Endothelial cell of umbilical vein (primary cell): ENCODE measurements around the gene FNBP1L. TPM values are rescaled to one million over a fixed set of nuclear protein-coding genes. Genes with fewer than 3 reads are reported as not detected.
A peak's percentile ranks its signal among the peaks of the same experiment; 100 is the strongest.

Experiments used
- BruUV-seq: library from RNA; stranded (reverse); fragments of 400-500 nt; replicated peaks from 2 replicates; lab custom pipeline; 2021; lab: Mats Ljungman, UMichigan
- CTCF ChIA-PET: fragments of 300-600, 350-600 bp; sonication (Branson Sonifier 250); formaldehyde crosslinking; loops from one replicate; lab custom pipeline; 2021; ENCODE audit warnings: antibody characterized with exemption, inconsistent platforms; lab: Charles Lee
- POLR2A ChIA-PET: fragments of 300-600, 350-600 bp; sonication (Branson Sonifier 250); formaldehyde crosslinking; loops from one replicate; lab custom pipeline; 2021; ENCODE audit warnings: antibody characterized with exemption, inconsistent platforms; lab: Charles Lee
- DNase-seq: peaks from one replicate; pipeline ENCODE4 v3.0.0-alpha.2; 2011; ENCODE audit warnings: low read depth, low spot score
- FAIRE-seq: peaks from 2 replicates; lab custom pipeline; 2011; peaks lifted over from hg19 to GRCh38; lab: Jason Lieb, UNC
- H2AFZ ChIP-seq: 2 replicates; pipeline ENCODE4 v1.6.0; 2012; ENCODE audit warnings: low read depth, low read length, control low read depth, inconsistent platforms
- H3K27ac ChIP-seq: 2 replicates; pipeline ENCODE4 v1.5.1; 2011; ENCODE audit warnings: low read depth, mild to moderate bottlenecking, control low read depth, low read length, moderate library complexity; ENCODE audit not compliant: insufficient read depth
- H3K27me3 ChIP-seq, 2 experiments: 2 replicates each; pipeline versions ENCODE4 v1.6.0 to v1.6.1; 2011; ENCODE audit warnings: low read length in 2 of 2, mixed read lengths in 1 of 2; ENCODE audit not compliant: control insufficient read depth in 2 of 2, insufficient read depth in 2 of 2
- H3K36me3 ChIP-seq, 2 experiments: 2 replicates in 1 of 2; 3 replicates in 1 of 2; pipeline ENCODE4 v1.5.1; 2011; ENCODE audit warnings: low read length in 2 of 2, mild to moderate bottlenecking in 1 of 2, moderate library complexity in 1 of 2; ENCODE audit not compliant: control insufficient read depth in 2 of 2, insufficient read depth in 2 of 2; ENCODE audit errors: extremely low read depth in 1 of 2
- H3K4me1 ChIP-seq: 3 replicates; pipeline ENCODE4 v1.5.1; 2011; ENCODE audit warnings: mild to moderate bottlenecking, low read length; ENCODE audit not compliant: control insufficient read depth, insufficient read depth; ENCODE audit errors: extremely low read depth
- H3K4me2 ChIP-seq: 2 replicates; pipeline ENCODE4 v1.6.1; 2011; ENCODE audit warnings: low read length, control low read depth, mixed read lengths; ENCODE audit not compliant: insufficient read depth
- H3K4me3 ChIP-seq, 3 experiments: fragments of 200-600 bp in 1 of 3; sonication (generic), shearing (Covaris generic) in 1 of 3; replicated peaks in 1 of 3; 2 replicates each; pipeline ENCODE4 v1.5.1; 2011 to 2016; ENCODE audit warnings: control low read depth in 3 of 3, low read length in 3 of 3, mild to moderate bottlenecking in 2 of 3, inconsistent platforms in 1 of 3, low read depth in 1 of 3, moderate library complexity in 1 of 3; ENCODE audit not compliant: insufficient read depth in 1 of 3
- H3K79me2 ChIP-seq: 2 replicates; pipeline ENCODE4 v1.6.0; 2012; ENCODE audit warnings: low read length, inconsistent platforms; ENCODE audit not compliant: control insufficient read depth, insufficient read depth
- H3K9ac ChIP-seq: replicated peaks from 2 replicates; pipeline ENCODE3; 2011; ENCODE audit warnings: low read length, control low read depth; ENCODE audit not compliant: insufficient read depth; ENCODE audit errors: extremely low read depth
- H3K9me1 ChIP-seq: replicated peaks from 3 replicates; pipeline ENCODE4 v1.6.0; 2011; ENCODE audit warnings: mild to moderate bottlenecking, low read length; ENCODE audit not compliant: control insufficient read depth, insufficient read depth; ENCODE audit errors: extremely low read depth
- H3K9me3 ChIP-seq: replicated peaks from 2 replicates; pipeline ENCODE4 v1.5.1; 2012; ENCODE audit warnings: low read length, inconsistent platforms; ENCODE audit not compliant: control insufficient read depth, insufficient read depth
- H4K20me1 ChIP-seq: replicated peaks from 2 replicates; pipeline ENCODE3; 2011; ENCODE audit warnings: mild to moderate bottlenecking, low read length; ENCODE audit not compliant: control insufficient read depth, insufficient read depth; ENCODE audit errors: extremely low read depth
- CTCF ChIP-seq, 2 donors: IDR thresholded peaks; 1 replicate in 1 of 2; 2 replicates in 1 of 2; pipeline ENCODE4 v1.5.1; 2011; ENCODE audit warnings: low read length in 2 of 2, mild to moderate bottlenecking in 2 of 2, moderate library complexity in 2 of 2, control low read depth in 1 of 2, inconsistent platforms in 1 of 2, low read depth in 1 of 2; ENCODE audit not compliant: insufficient read depth in 1 of 2; ENCODE audit errors: extremely low read depth in 1 of 2
- EZH2 ChIP-seq: IDR thresholded peaks from 2 replicates; pipeline ENCODE4 v1.6.1; 2012; ENCODE audit warnings: borderline replicate concordance, low read depth, mild to moderate bottlenecking, moderate library complexity, low read length, inconsistent platforms; ENCODE audit not compliant: severe bottlenecking
- FOS ChIP-seq: IDR thresholded peaks from 2 replicates; pipeline ENCODE4 v1.6.1; 2011; ENCODE audit warnings: mild to moderate bottlenecking, low read length, moderate library complexity, borderline replicate concordance; ENCODE audit not compliant: insufficient read depth
- GATA2 ChIP-seq: IDR thresholded peaks from 2 replicates; pipeline ENCODE4 v1.7.0; 2011; ENCODE audit warnings: low read depth, mild to moderate bottlenecking, moderate library complexity, mixed read lengths, low read length; ENCODE audit not compliant: insufficient read length, insufficient read depth
- JUN ChIP-seq: IDR thresholded peaks from 2 replicates; pipeline ENCODE4 v1.6.1; 2011; ENCODE audit warnings: borderline replicate concordance, low read depth; ENCODE audit not compliant: insufficient read length, insufficient read depth
- MAX ChIP-seq: IDR thresholded peaks from 2 replicates; pipeline ENCODE4 v1.6.1; 2011; ENCODE audit not compliant: insufficient read depth, insufficient read length
- MYC ChIP-seq: IDR thresholded peaks from one replicate; pipeline ENCODE4 v1.6.1; 2011; ENCODE audit warnings: mild to moderate bottlenecking, low read depth, low read length
- POLR2A ChIP-seq: IDR thresholded peaks from 2 replicates; pipeline ENCODE4 v1.6.1; 2012; ENCODE audit warnings: low read depth, mild to moderate bottlenecking, control low read depth, low read length
- POLR2AphosphoS5 ChIP-seq: IDR thresholded peaks from 2 replicates; pipeline ENCODE4 v1.6.1; 2012; ENCODE audit warnings: low read depth, mild to moderate bottlenecking, control low read depth, low read length, moderate library complexity; ENCODE audit not compliant: insufficient read depth
- dilution Hi-C: fragments of 300-500 bp; cut with MboI; formaldehyde crosslinking; loops from one replicate; pipeline ENCODE4 v1.15.0; 2019; ENCODE audit warnings: low sequenced_read_pairs; ENCODE audit not compliant: extremely low pct_ligation_motif_present
- intact Hi-C: fragments of 100-400 bp; cut with micrococcal nuclease; formaldehyde crosslinking; loops from one replicate; pipeline ENCODE4 v1.10.0; 2022
- polyA plus RNA-seq, 4 experiments: library from polyadenylated mRNA; depleted of rRNA in 3 of 4; stranded (reverse) in 3 of 4; unstranded in 1 of 4; fragments of >200 nt; gene quantifications; 2 replicates each; pipeline versions ENCODE4 v1.2.1 to v1.2.3, GENCODE V29; 2011 to 2012; ENCODE audit warnings: missing spikeins in 1 of 4
- total RNA-seq: library from RNA; stranded (reverse); gene quantifications from 2 replicates; pipeline ENCODE4 v1.2.3, GENCODE V29; 2021

FNBP1L gene
- total and polyA plus RNA-seq, 2 donors (not counting 3 experiments of a cell fraction or from before 2014, with no cell fraction given) = 28.1 to 56.4 TPM

- no TSS peak for BruUV-seq
- peaks cover 21% of the 10 kb centered on the region for H4K20me1 ChIP-seq
- no peaks in the 10 kb centered on the region for H3K9me3 ChIP-seq
- TF ChIP-seq JUN (no peak), GATA2 (no peak), FOS (no peak), POLR2A (no peak), MYC (no peak), MAX (no peak), CTCF (IDR thresholded peaks at IDR 0.05; ENCODE audit: extremely low read depth in 1 of 2, insufficient read depth in 1 of 2, low read depth in 1 of 2, low read length in 2 of 2) (no peak), POLR2AphosphoS5 (no peak), EZH2 (no peak)
- DNase-seq (no peak), FAIRE-seq (peak; percentile 12)
- peaks cover 5% of the 10 kb centered on the region for H3K9me1 ChIP-seq
- H3K27me3 ChIP-seq = no peaks in the 10 kb centered on the region
- H3K4me2 ChIP-seq = no peak overlapping the region
- peaks cover 4% of the 10 kb centered on the region for H3K4me1 ChIP-seq
- H2AFZ ChIP-seq = no peak overlapping the region
- peaks cover 33% of the 10 kb centered on the region for H3K79me2 ChIP-seq
- H3K9ac ChIP-seq = no peak overlapping the region
- CTCF ChIA-PET = no interaction called here
- intact Hi-C loops = no loop called here
- no peak overlapping the region for H3K27ac ChIP-seq
- no peak overlapping the region for H3K4me3 ChIP-seq
- POLR2A ChIA-PET = no interaction called here
- dilution Hi-C loops = no loop called here
- H3K36me3 ChIP-seq = no peaks in the 10 kb centered on the region
Measured at GRCh38 chr1:93502571-93502970, 54.7 kb downstream of the FNBP1L start.
